ENCODE measurements around the gene MAGI3. TPM values are rescaled to one million over a fixed set of nuclear protein-coding genes. Genes with fewer than 3 reads are reported as not detected.

The MAGI3 gene
- total and polyA plus RNA-seq, 8 donors: 3.5 to 225 (median 49.7) TPM

GRCh38 chr1:113416496-113416895 lies 26.2 kb downstream of the MAGI3 start:
- Histone ChIP-seq H3K4me3 (no peak overlapping the region), H3K27me3 (no peaks in the 10 kb centered on the region), H3K36me3 (no peaks in the 10 kb centered on the region), H3K4me1 (peaks cover 0 to 15% (median 8%) of the 10 kb centered on the region in 4 donors), H3K9me3 (no peaks in the 10 kb centered on the region), H3K27ac (no peak overlapping the region)
- DNase-seq: no peak
- WGBS, 5 donors: 79 to 92% (median 91%) methylated on average over 2 of the region's 2 CpGs
- TF ChIP-seq EP300 (IDR thresholded peaks at IDR 0.05) (no peak), POLR2A (IDR thresholded peaks at IDR 0.05) (no peak), POLR2AphosphoS5 (IDR thresholded peaks at IDR 0.05) (no peak), CTCF (IDR thresholded peaks at IDR 0.05) (no peak)
- intact Hi-C loops (cut with DNase I; ENCODE audit: low total_unique reads): no loop called here

- 96 to 99% (median 98%) methylated on average over 11 to 26 of the region's 26 CpGs for WGBS, 5 donors
- no peak for DNase-seq
- H3K27ac ChIP-seq: no peak overlapping the region
- H3K4me1 ChIP-seq: peaks cover 0 to 13% (median 3%) of the 10 kb centered on the region in 4 donors
- no peak overlapping the region for H3K4me3 ChIP-seq
- peaks cover 0 to 15% (median 0%) of the 10 kb centered on the region in 4 donors for H3K36me3 ChIP-seq
- H3K9me3 ChIP-seq: peaks cover 0 to 10% (median 0%) of the 10 kb centered on the region in 4 donors
- no peak for TF ChIP-seq POLR2A (IDR thresholded peaks at IDR 0.05)
- no peak for TF ChIP-seq CTCF (IDR thresholded peaks at IDR 0.05)
- no peak for TF ChIP-seq EP300 (IDR thresholded peaks at IDR 0.05)
- no peak for TF ChIP-seq POLR2AphosphoS5 (IDR thresholded peaks at IDR 0.05)
- no peaks in the 10 kb centered on the region for H3K27me3 ChIP-seq
- intact Hi-C loops (cut with DNase I; ENCODE audit: low total_unique reads): no loop called here
Observed at GRCh38 chr1:113422315-113423068, 32.2 kb downstream of the MAGI3 start.

- WGBS, 5 donors: 87 to 100% (median 95%) methylated on average over 2 to 14 of the region's 14 CpGs
- intact Hi-C loops (cut with DNase I; ENCODE audit: low total_unique reads): no loop called here
- Histone ChIP-seq H3K36me3 (peaks cover 0 to 15% (median 0%) of the 10 kb centered on the region in 4 donors), H3K9me3 (peaks cover 0 to 10% (median 0%) of the 10 kb centered on the region in 4 donors), H3K27ac (no peak overlapping the region), H3K27me3 (no peaks in the 10 kb centered on the region), H3K4me1 (peaks cover 0 to 18% (median 6%) of the 10 kb centered on the region in 4 donors), H3K4me3 (no peak overlapping the region)
- no peak for DNase-seq
- TF ChIP-seq CTCF (IDR thresholded peaks at IDR 0.05) (no peak), POLR2AphosphoS5 (IDR thresholded peaks at IDR 0.05) (no peak), EP300 (IDR thresholded peaks at IDR 0.05) (no peak), POLR2A (IDR thresholded peaks at IDR 0.05) (no peak)
Observed at GRCh38 chr1:113423826-113424225, 33.5 kb downstream of the MAGI3 start.

GRCh38 chr1:113429461-113430153 lies 39.3 kb downstream of the MAGI3 start:
- Histone ChIP-seq H3K27me3 (no peaks in the 10 kb centered on the region), H3K4me3 (peak overlapping the region; percentile 11 to 33 (median 22)), H3K4me1 (peaks cover 14 to 60% (median 33%) of the 10 kb centered on the region in 4 donors), H3K27ac (peak overlapping the region; percentile 55 to 83 (median 71)), H3K36me3 (no peaks in the 10 kb centered on the region), H3K9me3 (peaks cover 0 to 4% (median 0%) of the 10 kb centered on the region in 4 donors)
- WGBS, 5 donors: 43 to 55% (median 45%) methylated on average over 3 of the region's 3 CpGs
- intact Hi-C loops (cut with DNase I; ENCODE audit: low total_unique reads): no loop called here
- DNase-seq: peak; percentile 57 to 63
- TF ChIP-seq CTCF (IDR thresholded peaks at IDR 0.05): no peak
- no peak for TF ChIP-seq POLR2A (IDR thresholded peaks at IDR 0.05)
- no peak for TF ChIP-seq POLR2AphosphoS5 (IDR thresholded peaks at IDR 0.05)
- TF ChIP-seq EP300 (IDR thresholded peaks at IDR 0.05): no peak

Measured in stomach (tissue), 9 donors.